Loucy (cell line): ENCODE data around the gene TJP2.

Experiments
- H2AFZ ChIP-seq: fragments of 200-600 bp; sonication (generic); 2 replicates; pipeline ENCODE4 v1.6.0; 2016; ENCODE audit warnings: antibody characterized with exemption, mild to moderate bottlenecking, low read length, moderate library complexity
- H3F3A ChIP-seq: fragments of 200-600 bp; 2 replicates; pipeline ENCODE4 v1.6.0; 2016; ENCODE audit warnings: antibody characterized with exemption, low read depth, mild to moderate bottlenecking
- H3K27me3 ChIP-seq: fragments of 200-600 bp; sonication (generic); 2 replicates; pipeline ENCODE4 v1.6.1; 2014; ENCODE audit warnings: low read length, mild to moderate bottlenecking; ENCODE audit not compliant: insufficient read depth, poor library complexity, severe bottlenecking
- H3K36me3 ChIP-seq: fragments of 200-600 bp; sonication (generic); 2 replicates; pipeline ENCODE4 v1.6.1; 2016; ENCODE audit warnings: low read length; ENCODE audit not compliant: insufficient read depth
- H3K4me1 ChIP-seq: fragments of 200-600 bp; sonication (generic); 2 replicates; pipeline ENCODE4 v1.5.1; 2014; ENCODE audit warnings: low read length, mild to moderate bottlenecking; ENCODE audit not compliant: insufficient read depth, poor library complexity, severe bottlenecking
- H3K4me2 ChIP-seq: fragments of 200-600 bp; sonication (generic); 2 replicates; pipeline ENCODE4 v1.6.0; 2014; ENCODE audit warnings: antibody characterized with exemption, low read length, low read depth, mild to moderate bottlenecking; ENCODE audit not compliant: poor library complexity, severe bottlenecking
- H3K4me3 ChIP-seq: fragments of 200-600 bp; sonication (generic); 2 replicates; pipeline ENCODE4 v1.5.1; 2014; ENCODE audit warnings: low read length, mild to moderate bottlenecking, mixed read lengths; ENCODE audit not compliant: poor library complexity, severe bottlenecking
- H3K79me2 ChIP-seq: fragments of 200-600 bp; sonication (generic); 2 replicates; pipeline ENCODE4 v1.6.1; 2014; ENCODE audit warnings: low read length; ENCODE audit not compliant: insufficient read depth
- H3K9ac ChIP-seq: fragments of 200-600 bp; sonication (generic); 2 replicates; pipeline ENCODE4 v1.6.0; 2014; ENCODE audit warnings: mild to moderate bottlenecking, low read depth, low read length, moderate library complexity; ENCODE audit not compliant: poor library complexity, severe bottlenecking
- H3K9me2 ChIP-seq: fragments of 200-600 bp; sonication (generic); replicated peaks from 2 replicates; pipeline ENCODE4 v1.6.1; 2016; ENCODE audit warnings: low read depth, low read length, mixed read lengths
- H3K9me3 ChIP-seq: fragments of 200-600 bp; sonication (generic); 2 replicates; pipeline ENCODE4 v1.6.1; 2014; ENCODE audit warnings: mild to moderate bottlenecking, antibody characterized with exemption, low read length, low read depth; ENCODE audit not compliant: insufficient read depth
- H4K20me1 ChIP-seq: fragments of 200-600 bp; sonication (generic); 2 replicates; pipeline ENCODE4 v1.6.0; 2014; ENCODE audit warnings: antibody characterized with exemption, low read length, mild to moderate bottlenecking; ENCODE audit not compliant: insufficient read depth, poor library complexity, severe bottlenecking
- CTCF ChIP-seq: fragments of 200-600 bp; sonication (generic); conservative IDR thresholded peaks from 2 replicates; pipeline ENCODE4 v1.5.1; 2014; ENCODE audit warnings: mild to moderate bottlenecking, antibody characterized with exemption, low read length
- EZH2phosphoT487 ChIP-seq: fragments of 200-600 bp; IDR thresholded peaks from 2 replicates; pipeline ENCODE4 v1.6.1; 2018; ENCODE audit warnings: antibody characterized with exemption, mild to moderate bottlenecking, moderate library complexity, borderline replicate concordance

TJP2 gene

GRCh38 chr9:69255591-69255990 is 81.5 kb downstream of the TJP2 start:
- H3K9me2 ChIP-seq = no peaks in the 10 kb centered on the region
- no peak overlapping the region for H2AFZ ChIP-seq
- no peaks in the 10 kb centered on the region for H3K9me3 ChIP-seq
- H3K79me2 ChIP-seq = no peaks in the 10 kb centered on the region
- H3K4me1 ChIP-seq = no peaks in the 10 kb centered on the region
- H3K27me3 ChIP-seq = no peaks in the 10 kb centered on the region
- H3F3A ChIP-seq = no peaks in the 10 kb centered on the region
- H3K4me3 ChIP-seq = no peak overlapping the region
- no peaks in the 10 kb centered on the region for H4K20me1 ChIP-seq
- peaks cover 55% of the 10 kb centered on the region; the same call in 1 of the 2 replicates for H3K36me3 ChIP-seq
- TF ChIP-seq CTCF (no peak), EZH2phosphoT487 (no peak)
- H3K9ac ChIP-seq = no peak overlapping the region
- H3K4me2 ChIP-seq = no peak overlapping the region

GRCh38 chr9:69258551-69258950 is 84.5 kb downstream of the TJP2 start:
- Histone ChIP-seq H2AFZ (no peak overlapping the region), H4K20me1 (no peaks in the 10 kb centered on the region), H3K9ac (no peak overlapping the region), H3K79me2 (no peaks in the 10 kb centered on the region), H3K4me3 (no peak overlapping the region), H3K27me3 (no peaks in the 10 kb centered on the region), H3K4me1 (no peaks in the 10 kb centered on the region), H3K4me2 (no peak overlapping the region), H3K9me3 (no peaks in the 10 kb centered on the region), H3F3A (no peaks in the 10 kb centered on the region), H3K9me2 (no peaks in the 10 kb centered on the region), H3K36me3 (peaks cover 28% of the 10 kb centered on the region; the same call in 1 of the 2 replicates)
- TF ChIP-seq EZH2phosphoT487 (no peak), CTCF (no peak)

- Histone ChIP-seq H3K9me2 (no peaks in the 10 kb centered on the region), H4K20me1 (no peaks in the 10 kb centered on the region), H3K4me2 (no peak overlapping the region), H3K79me2 (no peaks in the 10 kb centered on the region), H3K4me3 (no peak overlapping the region), H2AFZ (no peak overlapping the region), H3F3A (no peaks in the 10 kb centered on the region), H3K4me1 (no peaks in the 10 kb centered on the region), H3K36me3 (peaks cover 12% of the 10 kb centered on the region; the same call in 1 of the 2 replicates), H3K9me3 (no peaks in the 10 kb centered on the region), H3K9ac (no peak overlapping the region), H3K27me3 (no peaks in the 10 kb centered on the region)
- no peak for TF ChIP-seq CTCF
- no peak for TF ChIP-seq EZH2phosphoT487
Observed at GRCh38 chr9:69260161-69260560, 86.1 kb downstream of the TJP2 start.
